ENCODE measurements around the gene RTF1.
A peak's percentile ranks its signal among the peaks of the same experiment; 100 is the strongest.

Gene RTF1

DNA sequence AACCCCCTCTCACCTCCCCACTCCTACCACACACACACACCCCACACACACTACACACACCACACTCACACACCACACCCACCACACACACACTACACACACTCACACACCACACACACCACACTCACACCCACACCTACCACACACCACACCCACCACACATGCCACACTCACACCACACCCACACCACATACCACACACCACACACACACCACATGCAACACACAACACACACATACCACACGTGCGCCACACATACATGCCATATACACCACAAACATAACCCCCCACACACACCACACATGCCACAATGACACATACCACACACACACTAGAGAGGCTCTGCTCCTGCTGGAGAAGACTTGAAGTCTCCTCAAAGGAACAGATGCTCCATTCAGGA lies 70.9 kb downstream of the RTF1 start:
- no peak for DNase-seq (ENCODE audit: low spot score)

DNA sequence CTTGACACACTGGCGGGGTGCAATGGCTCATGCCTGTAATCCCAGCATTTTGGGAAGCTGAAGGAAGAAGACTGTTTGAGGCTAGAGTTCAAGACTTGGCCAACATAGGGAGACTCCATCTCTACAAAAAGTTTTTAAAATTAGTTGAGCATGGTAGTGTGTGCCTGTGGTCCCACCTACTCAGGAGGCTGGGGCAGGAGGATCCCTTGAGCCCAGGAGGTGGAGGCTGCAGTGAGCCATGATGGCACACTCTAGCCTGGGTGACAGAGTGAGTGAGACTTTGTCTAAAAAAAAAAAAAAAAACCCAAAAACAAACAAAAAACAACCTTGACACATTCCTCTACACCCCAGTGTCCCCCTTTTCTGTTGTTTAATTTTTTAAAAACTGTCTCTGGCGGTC lies 72.7 kb downstream of the RTF1 start:
- DNase-seq (ENCODE audit: low spot score), result no peak

DNA sequence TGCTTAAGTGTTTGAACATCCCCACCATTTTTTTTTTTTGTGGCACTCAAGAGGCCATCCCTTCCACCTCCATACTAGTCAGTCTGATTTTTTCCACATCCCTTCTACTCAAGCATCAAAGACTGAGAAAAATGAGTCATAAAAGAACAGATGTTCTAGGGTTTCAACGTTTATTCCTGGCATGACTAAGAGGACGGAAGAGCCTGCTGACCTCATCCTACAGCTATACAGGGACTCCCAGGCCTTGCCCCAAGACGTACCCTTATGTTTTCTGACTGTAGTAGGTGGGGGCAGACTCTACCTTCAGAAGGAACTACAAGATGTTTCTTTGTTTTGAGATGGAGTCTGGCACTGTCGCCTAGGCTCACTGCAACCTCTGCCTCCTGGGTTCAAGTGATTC lies 73.5 kb downstream of the RTF1 start:
- no peak for DNase-seq (ENCODE audit: low spot score)

DNA sequence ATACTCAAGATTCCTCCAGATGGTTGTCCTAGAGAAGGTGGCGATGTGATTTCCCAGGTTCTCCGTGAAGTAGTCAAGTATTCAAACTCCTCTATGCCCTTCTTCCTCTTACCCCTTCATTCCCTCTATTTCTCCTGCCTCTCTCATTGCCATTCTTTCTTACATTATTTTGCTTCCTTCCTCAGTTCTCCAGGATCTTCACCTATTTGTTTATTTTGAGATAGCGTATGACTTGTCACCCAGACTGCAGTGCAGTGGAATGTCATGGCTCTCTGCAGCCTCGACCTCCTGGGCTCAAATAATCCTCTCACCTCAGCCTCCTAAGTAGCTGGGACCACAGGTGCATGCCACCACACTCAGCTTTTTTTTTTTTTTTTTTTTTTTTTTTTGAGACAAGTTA lies 75.0 kb downstream of the RTF1 start:
- DNase-seq (ENCODE audit: low spot score), result no peak

DNA sequence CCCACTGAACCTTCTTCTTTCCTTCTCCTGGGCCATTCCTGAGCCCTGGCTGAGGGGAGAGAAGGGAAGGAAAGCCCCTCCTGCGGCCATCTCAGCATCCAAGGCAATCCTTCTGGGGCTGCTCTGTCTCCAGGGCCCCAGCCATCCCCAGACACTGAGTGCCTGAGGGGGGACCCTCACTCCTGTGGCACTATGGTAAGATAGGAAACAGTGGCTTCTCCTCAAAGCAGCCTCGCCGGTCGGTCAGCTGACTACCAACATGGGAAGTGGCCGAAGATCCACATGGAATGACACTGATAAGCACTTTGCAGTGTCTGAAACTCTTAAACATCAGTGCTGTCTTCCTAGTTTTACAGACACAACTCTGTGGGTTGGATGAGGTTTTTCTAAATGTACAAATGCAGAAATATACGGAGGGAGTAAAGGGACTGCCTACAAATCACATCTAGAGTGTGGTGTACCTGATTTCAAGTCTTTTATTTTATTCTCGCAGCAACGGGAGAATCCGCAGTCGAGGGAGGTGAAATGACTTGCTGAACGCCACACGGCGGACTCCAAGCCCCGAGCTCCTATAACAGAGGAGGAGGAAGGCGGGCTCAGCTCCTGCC lies 75.8 kb downstream of the RTF1 start:
- DNase-seq (ENCODE audit: low spot score), result no peak

DNA sequence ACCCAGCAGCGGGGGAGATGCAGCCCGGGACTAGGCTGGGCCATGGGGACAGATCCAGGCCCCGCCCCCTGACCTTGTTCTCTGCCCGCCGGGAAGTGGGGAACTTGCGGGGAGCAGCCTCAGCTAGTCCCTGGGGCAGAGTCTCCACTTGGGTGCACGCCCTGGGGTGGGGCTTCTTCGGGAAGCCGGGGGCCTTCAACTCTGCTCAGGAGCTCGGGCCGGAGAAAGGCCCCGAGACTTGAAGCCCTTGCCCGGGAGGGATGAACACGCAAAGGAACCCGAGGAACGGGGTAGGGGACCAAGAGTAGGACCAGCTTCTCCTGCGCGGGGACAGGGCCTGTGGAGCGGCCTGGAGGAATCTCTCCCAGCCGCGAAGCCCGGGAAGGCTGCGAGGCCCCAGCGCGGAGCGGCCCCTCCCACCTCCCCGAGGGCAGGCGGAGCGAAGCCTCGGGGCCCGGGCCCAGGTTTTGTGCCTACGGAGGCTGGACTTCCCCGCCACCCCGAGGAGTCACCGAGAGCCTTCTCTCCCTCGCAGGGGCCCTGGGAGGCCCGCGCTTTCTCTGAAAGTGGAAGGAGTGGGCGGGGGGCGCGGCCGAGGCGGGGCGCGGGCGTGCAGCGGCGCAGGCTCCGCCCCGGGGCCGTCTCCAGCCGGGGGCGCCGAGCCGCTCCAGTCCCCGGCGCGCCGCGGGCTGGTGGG lies 76.5 kb downstream of the RTF1 start, which contains the start of gene ITPKA:
Gene ITPKA (plus strand): TSS at position 670 of the 697 bp plus-strand sequence. CDS start 54 bp downstream, outside the sequence.
- peak; percentile 59 for DNase-seq (ENCODE audit: low spot score)

DNA sequence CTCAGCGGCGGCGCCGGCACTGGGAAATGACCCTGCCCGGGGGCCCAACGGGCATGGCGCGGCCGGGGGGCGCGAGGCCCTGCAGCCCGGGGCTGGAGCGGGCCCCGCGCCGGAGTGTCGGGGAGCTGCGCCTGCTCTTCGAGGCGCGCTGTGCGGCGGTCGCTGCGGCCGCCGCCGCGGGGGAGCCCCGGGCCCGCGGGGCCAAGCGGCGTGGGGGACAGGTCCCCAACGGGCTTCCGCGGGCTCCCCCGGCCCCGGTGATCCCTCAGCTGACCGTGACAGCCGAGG lies 77.0 kb downstream of the RTF1 start:
- DNase-seq (ENCODE audit: low spot score), result no peak

DNA sequence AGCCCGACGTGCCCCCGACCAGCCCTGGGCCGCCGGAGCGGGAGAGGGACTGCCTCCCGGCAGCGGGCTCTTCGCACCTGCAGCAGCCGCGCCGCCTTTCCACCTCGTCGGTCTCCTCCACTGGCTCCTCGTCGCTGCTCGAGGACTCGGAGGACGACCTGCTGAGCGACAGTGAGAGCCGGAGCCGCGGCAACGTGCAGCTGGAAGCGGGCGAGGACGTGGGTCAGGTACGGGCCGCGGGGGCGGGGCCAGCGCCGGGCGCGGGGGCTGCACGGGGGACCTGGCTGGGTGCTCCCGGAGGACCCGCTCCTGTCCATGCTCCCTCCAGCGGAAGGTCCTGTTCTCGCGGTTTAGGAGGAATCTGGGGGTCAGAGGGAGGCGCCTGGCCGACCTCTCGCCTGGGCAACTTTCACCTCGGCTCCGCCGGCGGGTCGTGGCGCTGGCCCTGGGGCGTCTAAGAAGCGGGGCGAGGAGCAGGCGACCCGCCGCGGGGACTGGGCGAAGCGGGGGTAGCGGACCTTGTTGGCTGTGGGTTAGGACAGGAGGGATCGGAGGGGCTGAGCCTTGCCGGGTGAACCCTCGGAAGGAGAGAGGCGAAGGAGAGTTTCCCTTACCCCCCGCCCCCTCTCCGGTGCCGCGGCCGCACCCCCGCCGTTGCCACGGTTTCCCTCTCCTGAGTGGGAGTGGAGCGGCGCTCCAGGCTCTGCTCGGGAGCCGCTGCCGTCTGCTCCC lies 77.5 kb downstream of the RTF1 start:
- peak; percentile 52 for DNase-seq (ENCODE audit: low spot score)

DNA sequence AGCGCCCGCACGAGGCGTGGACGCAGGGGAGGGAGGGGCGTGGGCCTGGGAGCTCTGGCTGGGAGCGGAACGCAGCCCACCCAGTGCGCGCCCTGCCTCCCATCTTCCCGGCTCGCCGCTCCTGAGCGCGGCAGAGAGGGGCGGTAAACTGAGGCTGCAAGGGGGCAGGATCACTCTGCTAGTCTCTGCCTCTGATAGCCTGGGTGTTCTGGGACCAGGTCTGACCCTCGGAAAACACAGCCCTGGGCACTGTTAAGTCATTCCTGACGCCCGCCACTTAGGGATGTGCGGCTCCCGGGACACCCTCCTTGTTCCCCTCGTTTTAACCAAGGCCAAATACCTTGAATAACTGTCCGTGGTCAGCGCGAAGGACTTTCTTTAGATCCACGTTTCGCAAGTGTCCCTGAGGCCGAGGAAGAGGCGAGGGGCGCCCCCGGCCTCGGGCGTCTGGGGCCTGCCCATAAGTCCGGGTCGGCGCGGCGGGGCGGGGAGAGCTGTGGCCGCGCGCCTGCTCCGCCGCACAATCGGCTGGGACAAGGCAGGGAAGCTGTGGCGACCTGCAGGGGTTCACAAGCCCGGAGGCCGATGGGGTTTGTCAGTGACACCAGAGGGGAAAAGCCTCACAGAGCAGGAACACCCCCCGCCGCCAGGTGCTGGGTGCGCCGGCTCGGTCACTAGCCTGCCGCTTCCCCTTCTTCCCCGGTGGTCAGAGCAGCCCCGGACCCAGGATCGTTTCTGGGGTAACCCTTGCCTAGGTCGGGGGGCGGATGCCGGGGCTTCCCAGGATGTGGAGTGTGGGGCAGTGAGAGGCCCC lies 78.2 kb downstream of the RTF1 start:
- no peak for DNase-seq (ENCODE audit: low spot score)

DNA sequence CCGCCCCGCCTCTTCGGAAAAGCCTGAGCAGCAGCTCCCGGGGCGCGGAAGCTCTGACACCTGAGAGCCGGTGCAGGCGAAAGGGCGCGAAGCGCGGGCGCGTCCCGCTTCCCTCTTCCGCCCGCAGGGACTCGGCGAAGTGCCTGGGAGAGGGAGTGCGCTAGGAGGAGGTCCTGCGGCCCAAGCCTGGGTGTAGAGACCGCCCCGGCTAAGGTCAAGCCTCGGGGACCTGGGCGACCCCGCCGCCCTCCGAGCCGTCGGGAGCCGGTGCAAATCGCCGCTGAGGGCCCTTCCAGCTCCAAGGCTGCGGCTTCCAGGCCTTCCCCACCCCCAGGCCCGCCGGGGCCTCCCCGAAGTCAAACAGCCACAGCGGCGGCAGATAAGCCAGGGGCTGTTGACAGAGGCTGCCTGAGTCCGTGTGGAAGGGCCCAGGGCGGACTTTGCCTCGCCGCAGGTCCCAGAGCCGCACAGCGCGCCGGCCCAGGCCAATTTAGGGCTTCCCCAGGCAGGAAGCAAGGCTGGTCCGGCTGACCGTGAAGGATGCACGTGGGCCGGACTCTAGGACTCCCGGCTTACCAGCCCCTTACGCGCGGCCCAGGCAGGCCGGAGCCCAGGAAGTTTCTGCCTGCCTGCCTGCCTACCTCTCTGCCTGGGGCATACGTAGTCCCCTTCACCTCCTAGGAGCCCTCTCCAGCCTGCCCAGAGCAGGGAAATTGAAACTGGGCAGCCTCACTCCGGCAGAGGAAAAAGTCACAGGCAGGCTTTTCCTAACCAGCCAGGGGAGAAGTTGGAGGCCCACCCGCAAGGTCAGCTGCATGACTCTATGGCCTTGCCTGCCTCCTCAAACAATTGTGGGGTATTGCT lies 79.1 kb downstream of the RTF1 start:
- no peak for DNase-seq (ENCODE audit: low spot score)

DNA sequence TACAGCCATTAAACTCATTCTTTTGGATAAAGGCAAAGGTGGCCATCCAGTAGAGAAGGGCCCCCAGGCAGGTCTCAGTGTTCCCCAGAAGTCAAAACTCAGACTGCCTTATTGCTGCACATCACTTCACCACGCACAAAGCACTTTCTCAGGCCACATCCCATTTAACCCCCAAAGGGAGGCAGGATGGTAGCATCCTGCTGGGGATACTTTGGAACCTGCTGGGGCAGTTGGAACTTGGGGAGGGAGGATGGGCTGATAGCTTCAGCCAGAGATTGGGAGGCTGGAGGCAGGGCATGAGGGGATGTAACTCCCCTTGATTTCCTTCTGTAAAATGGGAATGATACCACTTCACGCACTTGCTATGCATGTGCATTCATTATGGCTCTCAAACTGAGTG lies 81.8 kb downstream of the RTF1 start:
- no peak for DNase-seq (ENCODE audit: low spot score)

DNA sequence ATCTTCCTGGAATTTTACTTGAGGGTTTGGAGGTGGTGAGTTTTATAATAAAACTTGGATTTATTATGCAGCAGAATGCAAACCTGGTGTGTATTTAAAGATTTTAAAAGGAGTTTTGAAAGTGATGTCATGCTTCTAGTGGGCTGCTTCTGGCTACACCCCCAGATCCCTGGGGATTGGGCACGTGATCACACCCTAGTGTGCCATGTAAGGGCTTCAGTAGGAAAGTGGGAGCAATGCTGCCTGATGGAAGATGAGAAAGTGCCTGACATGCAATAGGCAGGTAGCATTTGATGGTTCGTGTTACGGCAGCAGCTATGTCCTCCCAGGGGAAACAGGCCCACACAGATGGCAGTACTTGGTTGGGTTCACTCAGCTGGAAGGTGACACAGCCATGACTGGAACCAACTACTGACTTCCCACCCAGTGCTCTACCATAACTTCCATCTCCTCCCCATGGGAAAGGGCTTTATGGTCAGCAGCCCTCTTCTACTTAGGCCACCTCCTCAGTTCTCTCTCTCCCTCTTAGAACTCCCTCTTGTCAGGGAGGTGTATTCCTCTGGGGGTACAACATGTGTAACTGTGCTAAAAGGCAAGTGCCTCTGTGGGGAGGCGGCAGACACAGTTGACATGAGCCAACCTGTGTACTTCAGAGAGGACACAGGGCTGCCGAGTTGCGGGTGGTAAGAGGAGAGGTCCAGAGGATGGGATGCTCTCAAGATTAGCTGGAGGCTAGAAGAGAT lies 82.4 kb downstream of the RTF1 start:
- DNase-seq (ENCODE audit: low spot score), result peak; percentile 86

DNA sequence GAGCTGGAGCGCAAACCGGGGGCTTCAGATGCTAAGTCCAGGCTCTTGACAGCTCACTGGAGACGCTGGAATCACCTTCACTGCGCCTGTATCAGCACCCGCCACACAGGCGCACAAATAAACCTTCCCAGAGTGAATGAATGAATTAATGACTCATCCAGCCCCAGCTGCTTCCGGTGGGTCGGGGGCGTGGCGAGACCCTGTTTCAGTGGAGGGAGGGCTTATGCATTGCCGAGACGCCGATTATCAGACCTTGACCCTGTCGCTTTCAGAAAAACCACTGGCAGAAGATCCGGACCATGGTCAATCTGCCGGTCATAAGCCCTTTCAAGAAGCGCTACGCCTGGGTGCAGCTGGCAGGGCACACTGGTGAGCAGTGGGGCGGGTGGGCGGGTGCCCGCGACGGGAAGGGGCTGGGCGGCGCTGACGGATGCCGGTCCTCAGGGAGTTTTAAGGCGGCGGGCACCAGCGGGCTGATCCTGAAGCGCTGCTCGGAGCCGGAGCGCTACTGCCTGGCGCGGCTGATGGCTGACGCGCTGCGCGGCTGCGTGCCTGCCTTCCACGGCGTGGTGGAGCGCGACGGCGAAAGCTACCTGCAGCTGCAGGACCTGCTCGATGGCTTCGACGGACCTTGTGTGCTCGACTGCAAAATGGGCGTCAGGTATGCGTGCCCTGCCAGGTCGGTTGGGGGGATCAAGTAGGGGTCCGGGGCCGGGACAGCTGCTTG lies 84.5 kb downstream of the RTF1 start:
- no peak for DNase-seq (ENCODE audit: low spot score)

DNA sequence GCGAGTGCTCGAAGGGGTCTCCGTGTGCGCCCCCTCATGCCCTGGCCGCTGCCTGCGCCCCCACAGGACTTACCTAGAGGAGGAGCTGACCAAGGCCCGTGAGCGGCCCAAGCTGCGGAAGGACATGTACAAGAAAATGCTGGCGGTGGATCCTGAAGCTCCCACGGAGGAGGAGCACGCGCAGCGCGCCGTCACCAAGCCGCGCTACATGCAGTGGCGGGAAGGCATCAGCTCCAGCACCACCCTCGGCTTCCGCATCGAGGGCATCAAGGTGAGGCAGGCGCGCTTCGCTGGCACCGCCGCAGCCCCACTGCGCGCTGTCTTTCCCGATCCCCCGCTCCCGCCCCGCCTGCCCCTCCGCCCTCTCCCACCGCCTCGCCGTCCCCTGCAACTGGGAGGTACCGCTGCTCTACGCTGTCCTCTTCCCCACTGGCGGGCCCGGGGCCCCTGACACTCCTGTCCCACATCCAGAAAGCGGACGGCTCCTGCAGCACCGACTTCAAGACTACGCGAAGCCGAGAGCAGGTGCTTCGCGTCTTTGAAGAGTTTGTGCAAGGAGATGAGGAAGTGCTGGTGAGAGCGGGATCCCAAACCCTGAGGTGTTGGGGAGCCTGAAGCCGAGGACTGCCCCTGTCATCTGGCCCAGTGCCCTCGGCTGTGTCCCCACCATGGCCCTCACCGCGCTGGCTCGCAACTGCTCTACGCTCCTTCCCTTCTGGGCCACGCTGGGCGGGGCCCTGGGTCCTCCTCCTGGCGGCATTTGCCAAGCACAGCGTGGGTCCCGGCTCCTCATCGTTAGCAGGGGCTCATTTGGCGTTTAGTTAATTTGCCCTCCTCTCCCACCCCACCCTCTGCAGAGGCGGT lies 85.3 kb downstream of the RTF1 start:
- no peak for DNase-seq (ENCODE audit: low spot score)

DNA sequence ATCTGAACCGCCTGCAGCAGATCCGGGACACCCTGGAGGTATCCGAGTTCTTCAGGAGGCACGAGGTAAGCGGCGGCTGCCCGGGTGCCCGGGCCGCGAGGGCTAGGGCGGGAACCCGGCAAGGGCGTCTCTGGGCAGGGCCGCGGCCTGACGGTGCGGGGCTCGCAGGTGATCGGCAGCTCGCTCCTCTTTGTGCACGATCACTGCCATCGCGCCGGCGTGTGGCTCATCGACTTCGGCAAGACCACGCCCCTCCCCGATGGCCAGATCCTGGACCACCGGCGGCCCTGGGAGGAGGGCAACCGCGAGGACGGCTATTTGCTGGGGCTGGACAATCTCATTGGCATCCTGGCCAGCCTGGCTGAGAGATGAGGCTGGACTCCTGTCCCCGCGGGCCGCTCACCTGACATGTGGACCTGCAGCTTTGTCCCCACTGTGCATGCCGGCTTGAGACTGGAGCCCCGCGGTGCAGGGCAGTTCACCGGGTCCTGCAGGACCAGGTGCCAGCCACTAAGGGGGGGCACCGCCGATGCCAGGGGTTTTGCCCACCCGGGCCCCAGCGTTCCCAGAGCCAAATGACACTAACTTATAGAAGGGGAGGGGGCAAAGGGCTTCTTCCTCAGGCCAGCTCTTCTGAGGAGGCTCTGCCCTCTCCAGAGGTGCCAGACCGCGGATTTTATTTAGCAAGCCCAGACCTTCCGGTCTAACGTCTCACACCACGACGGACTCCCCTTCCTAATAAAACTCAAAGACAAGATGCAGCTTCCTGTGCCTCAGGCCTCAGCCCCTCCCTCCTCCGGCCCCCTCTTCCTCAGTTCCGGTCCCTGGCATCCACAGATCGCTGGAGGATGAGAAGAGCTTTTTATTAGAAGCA lies 86.1 kb downstream of the RTF1 start:
- no peak for DNase-seq (ENCODE audit: low spot score)

DNA sequence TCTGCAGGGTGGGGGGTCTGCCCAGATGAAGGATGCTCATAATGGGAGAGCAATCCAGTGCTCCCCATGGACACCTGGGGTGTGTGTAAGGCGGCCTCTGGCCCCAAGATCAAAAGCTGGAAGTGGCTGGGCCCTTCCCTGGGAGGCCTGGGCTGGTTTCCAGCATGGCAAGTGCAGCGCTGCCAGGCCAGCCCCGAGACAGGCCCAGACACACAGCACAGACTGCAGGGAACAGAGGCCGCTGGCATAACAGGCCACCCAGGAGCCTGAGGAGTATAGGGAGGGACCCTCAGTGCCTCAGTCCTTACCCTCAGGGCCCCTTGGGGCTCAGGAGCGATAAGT lies 86.7 kb downstream of the RTF1 start:
- DNase-seq (ENCODE audit: low spot score), result no peak

DNA sequence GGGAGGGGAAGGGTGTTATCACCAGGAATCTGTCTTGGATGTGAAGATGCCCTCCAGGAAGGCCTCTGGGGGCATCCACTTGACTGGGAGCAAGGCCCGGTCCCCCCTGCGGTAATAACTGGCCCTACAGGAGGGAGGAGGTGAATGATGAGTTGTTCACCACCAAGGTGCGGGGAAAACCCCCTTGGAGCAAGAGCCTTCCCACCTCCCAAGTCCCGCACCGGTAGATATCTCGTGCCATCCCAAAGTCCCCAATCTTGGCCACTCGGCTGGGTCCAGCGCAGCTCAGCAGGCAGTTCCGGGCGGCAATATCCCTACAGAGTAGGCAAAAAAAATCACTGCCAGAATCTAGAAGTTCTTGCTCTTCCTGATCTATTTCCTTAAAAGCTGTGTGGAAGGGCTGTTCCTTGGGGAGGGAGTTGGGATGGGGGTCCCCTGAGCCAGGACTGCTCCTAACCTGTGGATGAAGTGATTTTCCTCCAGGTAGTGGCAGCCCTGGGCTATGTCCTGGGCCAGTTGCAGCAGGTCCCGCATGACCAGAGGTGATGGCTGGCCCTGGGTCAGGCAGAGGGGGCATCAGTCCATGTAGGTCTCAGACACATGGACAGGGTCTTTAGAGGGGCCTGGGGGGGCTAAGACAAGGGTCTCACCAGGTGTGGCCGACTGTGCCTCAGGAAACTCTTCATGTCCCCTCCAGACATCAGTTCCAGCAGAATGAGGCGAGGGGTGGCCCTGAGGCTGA lies 88.0 kb downstream of the RTF1 start:
- DNase-seq (ENCODE audit: low spot score), result no peak

DNA sequence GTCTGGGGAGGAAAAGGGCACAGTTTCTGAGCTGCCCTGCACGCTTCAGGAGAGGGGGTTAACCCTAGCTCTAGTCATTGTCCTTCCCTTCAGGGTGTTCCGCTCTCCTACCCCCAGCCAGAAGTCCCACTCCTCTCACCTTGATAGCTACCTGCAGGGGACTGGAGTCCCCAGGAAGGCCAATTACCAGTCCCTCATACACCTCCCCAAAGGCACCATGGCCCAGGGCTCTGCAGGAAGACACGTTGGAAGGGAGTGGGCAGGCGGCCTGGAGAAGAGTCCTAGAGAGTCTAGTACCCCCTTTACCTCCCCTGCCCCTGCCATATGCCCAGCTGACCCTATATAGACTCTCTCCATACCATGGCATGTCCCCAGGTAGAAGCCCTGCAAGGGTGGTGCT lies 88.9 kb downstream of the RTF1 start:
- no peak for DNase-seq (ENCODE audit: low spot score)

Data from putamen (tissue), 1 donor.